H1 (cell line): ENCODE data around the gene FAIM2. TPM values are rescaled to one million over a fixed set of nuclear protein-coding genes. Genes with fewer than 3 reads are reported as not detected.

ENCODE experiments used
- CTCF ChIA-PET: fragments of 300-600 bp; sonication (Branson Sonifier 250); formaldehyde crosslinking; loops from one replicate; lab custom pipeline; 2021; ENCODE audit not compliant: partially characterized antibody; lab: Charles Lee
- POLR2A ChIA-PET: fragments of 300-600 bp; sonication (Branson Sonifier 250); formaldehyde crosslinking; loops from one replicate; lab custom pipeline; 2021; ENCODE audit warnings: inconsistent platforms; ENCODE audit not compliant: partially characterized antibody; lab: Charles Lee
- DNase-seq, 2 experiments: peaks; one replicate each; pipeline versions ENCODE4 v3.0.0 to v3.0.0-alpha.2; 2010 to 2022; ENCODE audit warnings: low spot score in 2 of 2, low read depth in 1 of 2, mixed read lengths in 1 of 2
- FAIRE-seq: peaks from 2 replicates; lab custom pipeline; 2011; peaks lifted over from hg19 to GRCh38; lab: Jason Lieb, UNC
- H2AFZ ChIP-seq: 2 replicates; pipeline ENCODE4 v1.8.1; 2012; ENCODE audit warnings: low read length, inconsistent platforms
- H2AK5ac ChIP-seq: 2 replicates; pipeline ENCODE4 v1.6.1; 2013; ENCODE audit warnings: low read depth, low read length
- H2BK120ac ChIP-seq: replicated peaks from 2 replicates; pipeline ENCODE3; 2013; ENCODE audit warnings: low read depth, low read length, inconsistent platforms
- H2BK12ac ChIP-seq: 2 replicates; pipeline ENCODE4 v1.6.1; 2013; ENCODE audit warnings: low read depth, low read length
- H2BK15ac ChIP-seq: 2 replicates; pipeline ENCODE4 v1.6.1; 2013; ENCODE audit warnings: low read length
- H2BK20ac ChIP-seq: 2 replicates; pipeline ENCODE4 v1.6.1; 2013; ENCODE audit warnings: low read length
- H2BK5ac ChIP-seq: 2 replicates; pipeline ENCODE4 v1.6.1; 2013; ENCODE audit warnings: low read depth, low read length
- H3K14ac ChIP-seq: 2 replicates; pipeline ENCODE4 v1.6.1; 2013; ENCODE audit warnings: inconsistent platforms; ENCODE audit not compliant: insufficient read length
- H3K18ac ChIP-seq: 2 replicates; pipeline ENCODE4 v1.6.1; 2013; ENCODE audit warnings: low read length; ENCODE audit errors: extremely low read depth
- H3K23ac ChIP-seq: 2 replicates; pipeline ENCODE4 v1.6.1; 2013; ENCODE audit warnings: inconsistent platforms; ENCODE audit not compliant: insufficient read length
- H3K23me2 ChIP-seq: 2 replicates; pipeline ENCODE4 v1.6.1; 2013; ENCODE audit warnings: low read depth, low read length
- H3K27ac ChIP-seq: 2 replicates; pipeline ENCODE4 v1.6.1; 2011; ENCODE audit warnings: low read depth, low read length, inconsistent platforms
- H3K27me3 ChIP-seq, 4 experiments: replicated peaks in 1 of 4; 1 replicate in 1 of 4; 2 replicates in 3 of 4; pipeline versions ENCODE4 v1.6.1 to v1.8.1; 2011 to 2013; ENCODE audit warnings: low read length in 3 of 4, mild to moderate bottlenecking in 3 of 4, inconsistent platforms in 2 of 4, mixed read lengths in 2 of 4, moderate library complexity in 1 of 4; ENCODE audit not compliant: control insufficient read depth in 3 of 4, insufficient read depth in 3 of 4; ENCODE audit errors: extremely low read depth in 1 of 4
- H3K36me3 ChIP-seq, 4 experiments: 2 replicates each; pipeline versions ENCODE4 v1.6.1 to v1.8.1; 2011 to 2013; ENCODE audit warnings: mild to moderate bottlenecking in 4 of 4, low read length in 3 of 4, moderate library complexity in 2 of 4, control low read depth in 1 of 4, inconsistent platforms in 1 of 4; ENCODE audit not compliant: insufficient read depth in 4 of 4, control insufficient read depth in 2 of 4
- H3K4ac ChIP-seq: replicated peaks from 2 replicates; pipeline ENCODE3; 2013; ENCODE audit warnings: low read length, low read depth, mixed read lengths, inconsistent platforms; ENCODE audit not compliant: insufficient read length
- H3K4me1 ChIP-seq, 4 experiments: replicated peaks in 1 of 4; 1 replicate in 1 of 4; 2 replicates in 3 of 4; pipeline versions ENCODE4 v1.6.1 to v1.8.1; 2011 to 2013; ENCODE audit warnings: low read length in 3 of 4, inconsistent platforms in 2 of 4, mixed read lengths in 1 of 4; ENCODE audit not compliant: insufficient read depth in 4 of 4, control insufficient read depth in 3 of 4
- H3K4me2 ChIP-seq, 2 experiments: 2 replicates each; pipeline versions ENCODE4 v1.6.1 to v1.8.1; 2011 to 2013; ENCODE audit warnings: low read depth in 2 of 2, low read length in 2 of 2, control low read depth in 1 of 2, inconsistent platforms in 1 of 2, mild to moderate bottlenecking in 1 of 2; ENCODE audit not compliant: insufficient read depth in 1 of 2
- H3K4me3 ChIP-seq, 4 experiments: fragments of 200-600, 300-600 bp in 1 of 4; sonication (generic), shearing (Covaris generic), sonication (Bioruptor Twin) in 1 of 4; 2 replicates each; pipeline versions ENCODE4 v1.5.1 to v1.8.1; 2011 to 2016; ENCODE audit warnings: low read length in 4 of 4, low read depth in 3 of 4, control low read depth in 2 of 4, inconsistent platforms in 2 of 4, mild to moderate bottlenecking in 2 of 4, mixed read lengths in 1 of 4, moderate library complexity in 1 of 4; ENCODE audit not compliant: insufficient read depth in 2 of 4; ENCODE audit errors: extremely low read depth in 1 of 4
- H3K56ac ChIP-seq: replicated peaks from 2 replicates; pipeline ENCODE3; 2013; ENCODE audit warnings: low read depth, mild to moderate bottlenecking, mixed read lengths, low read length, inconsistent platforms; ENCODE audit not compliant: insufficient read length
- H3K79me1 ChIP-seq: 2 replicates; pipeline ENCODE4 v1.6.1; 2013; ENCODE audit warnings: low read depth, low read length, control low read depth
- H3K79me2 ChIP-seq, 2 experiments: 2 replicates each; pipeline versions ENCODE4 v1.6.1 to v1.8.1; 2012 to 2013; ENCODE audit warnings: low read length in 2 of 2, mild to moderate bottlenecking in 2 of 2, inconsistent platforms in 1 of 2; ENCODE audit not compliant: insufficient read depth in 2 of 2, control insufficient read depth in 1 of 2
- H3K9ac ChIP-seq, 4 experiments: replicated peaks in 1 of 4; 1 replicate in 1 of 4; 2 replicates in 3 of 4; pipeline versions ENCODE4 v1.6.1 to v1.8.1; 2011 to 2013; ENCODE audit warnings: low read depth in 3 of 4, low read length in 3 of 4, control low read depth in 2 of 4, mild to moderate bottlenecking in 2 of 4, moderate library complexity in 2 of 4, inconsistent platforms in 1 of 4; ENCODE audit errors: extremely low read depth in 1 of 4
- H3K9me3 ChIP-seq, 2 experiments: 2 replicates each; pipeline versions ENCODE4 v1.6.1 to v1.8.1; 2012 to 2013; ENCODE audit warnings: mild to moderate bottlenecking in 2 of 2, moderate library complexity in 2 of 2, control low read depth in 1 of 2, inconsistent platforms in 1 of 2, low read depth in 1 of 2, low read length in 1 of 2, mixed read lengths in 1 of 2; ENCODE audit not compliant: insufficient read depth in 2 of 2
- H4K20me1 ChIP-seq, 2 experiments: replicated peaks in 1 of 2; 2 replicates each; pipeline versions ENCODE3 to v1.8.1; 2011 to 2013; ENCODE audit warnings: inconsistent platforms in 2 of 2, low read length in 2 of 2, mild to moderate bottlenecking in 1 of 2; ENCODE audit not compliant: insufficient read depth in 2 of 2, control insufficient read depth in 1 of 2
- H4K5ac ChIP-seq: 2 replicates; pipeline ENCODE4 v1.6.1; 2013; ENCODE audit warnings: low read length, low read depth, mixed read lengths, inconsistent platforms; ENCODE audit not compliant: insufficient read length
- H4K8ac ChIP-seq: 2 replicates; pipeline ENCODE4 v1.8.0; 2013; ENCODE audit warnings: mild to moderate bottlenecking, moderate library complexity, low read length, inconsistent platforms; ENCODE audit not compliant: insufficient read depth; ENCODE audit errors: extremely low read depth
- H4K91ac ChIP-seq: replicated peaks from 2 replicates; pipeline ENCODE3; 2013; ENCODE audit warnings: low read length, mixed read lengths, inconsistent platforms; ENCODE audit not compliant: insufficient read length
- CREB1 ChIP-seq: IDR thresholded peaks from 2 replicates; pipeline ENCODE4 v1.6.1; 2012; ENCODE audit warnings: inconsistent platforms
- MAX ChIP-seq: IDR thresholded peaks from 2 replicates; pipeline ENCODE4 v1.6.1; 2012; ENCODE audit warnings: inconsistent platforms
- POLR2AphosphoS5 ChIP-seq: IDR thresholded peaks from 2 replicates; pipeline ENCODE4 v1.6.1; 2011; ENCODE audit warnings: low read depth, low read length
- TBP ChIP-seq: IDR thresholded peaks from 2 replicates; pipeline ENCODE4 v1.6.1; 2011; ENCODE audit warnings: low read depth, low read length, improper control_type of control experiment
- WGBS, 2 experiments: shearing (Covaris generic) in 1 of 2; methylation state at CpG; one replicate each; pipeline versions ENCODE4 v1.1.6 to v1.1.7; 2013 to 2015; ENCODE audit warnings: low lambda C conversion rate in 2 of 2, mixed read lengths in 2 of 2, inconsistent platforms in 1 of 2, low coverage in 1 of 2, missing lambda C conversion rate in 1 of 2; ENCODE audit not compliant: insufficient replicate concordance in 2 of 2, insufficient coverage in 1 of 2, insufficient read length in 1 of 2; ENCODE audit errors: extremely low coverage in 1 of 2, missing lambda C conversion rate in 1 of 2; 5-methylcytosine and 5-hydroxymethylcytosine counted together
- polyA plus RNA-seq, 7 experiments: library from polyadenylated mRNA; depleted of rRNA in 3 of 7; stranded (reverse) in 5 of 7; unstranded in 2 of 7; fragments of >200 nt in 5 of 7; fragments of 200-250 nt in 2 of 7; gene quantifications; 1 replicate in 5 of 7; 2 replicates in 1 of 7; 4 replicates in 1 of 7; pipeline versions ENCODE4 v1.2.1 to v1.2.3, GENCODE V29; 2011 to 2013; ENCODE audit warnings: missing spikeins in 2 of 7, mixed read lengths in 2 of 7
- total RNA-seq: library from RNA; stranded (reverse); fragmentation: NEBNext Ultra II Directional; extraction: Animal tissue kit (Norgen Biotek cat#: 25700); gene quantifications from 2 replicates; pipeline ENCODE4 v1.2.1, GENCODE V29; 2021

FAIM2 gene
- total and polyA plus RNA-seq, 2 of the 8 experiments (the other 6 are each of a cell fraction or from before 2014, with no cell fraction given): 0.89 to 1.3 TPM

- POLR2A ChIA-PET: interaction anchor here (0.7 to 1.3 kb wide), 3 partner anchors 17 to 132 kb away, joined by 3 to 4 read pairs (median 3); no protein-coding TSS in a partner anchor
- no peaks in the 10 kb centered on the region for H4K20me1 ChIP-seq
- H3K4ac ChIP-seq: no peak overlapping the region
- H2BK20ac ChIP-seq: peak overlapping the region; percentile 1; the same call in 1 of the 2 replicates
- H3K23ac ChIP-seq: no peak overlapping the region
- no peaks in the 10 kb centered on the region for H3K79me2 ChIP-seq
- no peak overlapping the region for H4K5ac ChIP-seq
- 0 out of 2 replicates have a peak, but pooled peaks cover 3% of the 10 kb centered on the region for H3K23me2 ChIP-seq
- H2AK5ac ChIP-seq: no peak overlapping the region
- H3K56ac ChIP-seq: no peak overlapping the region
- H2BK15ac ChIP-seq: peak overlapping the region; percentile 3; the same call in 1 of the 2 replicates
- no peak overlapping the region for H3K9ac ChIP-seq
- peaks cover 0 to 3% (median 0%) of the 10 kb centered on the region in 4 experiments; a peak in 2 of 7 replicates for H3K27me3 ChIP-seq
- H3K9me3 ChIP-seq: no peaks in the 10 kb centered on the region
- no peak overlapping the region; a peak in 1 of 4 replicates for H3K4me2 ChIP-seq
- H4K91ac ChIP-seq: no peak overlapping the region
- 0 out of 2 replicates have a peak overlapping the region, but pooled peaks have one; percentile 11 for H2AFZ ChIP-seq
- no peaks in the 10 kb centered on the region for H3K79me1 ChIP-seq
- no peak overlapping the region; the same call in 1 of the 2 replicates for H2BK12ac ChIP-seq
- no peak overlapping the region for H2BK120ac ChIP-seq
- H3K18ac ChIP-seq: 0 out of 2 replicates have a peak overlapping the region, but pooled peaks have one; percentile 4
- H4K8ac ChIP-seq: no peak overlapping the region
- FAIRE-seq: no peak
- WGBS, 2 experiments: 91% methylated on average over 15 of the region's 15 CpGs; no CpG with 5 or more reads in 1 of the 2 experiments
- no peak overlapping the region for H3K14ac ChIP-seq
- no peak overlapping the region for H3K4me3 ChIP-seq
- TF ChIP-seq CREB1 (no peak), POLR2AphosphoS5 (no peak), MAX (peak; percentile 14; the same call in 1 of the 2 replicates), TBP (no peak)
- H3K27ac ChIP-seq: no peak overlapping the region
- no peak overlapping the region for H2BK5ac ChIP-seq
- DNase-seq: no peak
- CTCF ChIA-PET: interaction anchor here (1.1 to 1.9 kb wide), 4 partner anchors 10 to 57 kb away, joined by 5 to 9 read pairs (median 6); no protein-coding TSS in a partner anchor
- H3K4me1 ChIP-seq: peaks cover 0 to 25% (median 12%) of the 10 kb centered on the region in 4 experiments; a peak in 6 of 7 replicates
- H3K36me3 ChIP-seq: no peaks in the 10 kb centered on the region
Measured at GRCh38 chr12:49910331-49911212, 6.9 kb upstream of the FAIM2 start.
